Stimulated activated CD8-positive, alpha-beta memory T cell treated with anti-CD3 and anti-CD28 coated beads, Interleukin-7, amount 100 ng/mL, for 4 hours (primary cell): ENCODE results near the gene SMARCB1.

ENCODE experiments used
- DNase-seq, 2 donors: peaks; one replicate each; pipeline ENCODE4 v3.0.0-alpha.2; 2020; ENCODE audit warnings: low read depth in 2 of 2

SMARCB1 gene

DNA sequence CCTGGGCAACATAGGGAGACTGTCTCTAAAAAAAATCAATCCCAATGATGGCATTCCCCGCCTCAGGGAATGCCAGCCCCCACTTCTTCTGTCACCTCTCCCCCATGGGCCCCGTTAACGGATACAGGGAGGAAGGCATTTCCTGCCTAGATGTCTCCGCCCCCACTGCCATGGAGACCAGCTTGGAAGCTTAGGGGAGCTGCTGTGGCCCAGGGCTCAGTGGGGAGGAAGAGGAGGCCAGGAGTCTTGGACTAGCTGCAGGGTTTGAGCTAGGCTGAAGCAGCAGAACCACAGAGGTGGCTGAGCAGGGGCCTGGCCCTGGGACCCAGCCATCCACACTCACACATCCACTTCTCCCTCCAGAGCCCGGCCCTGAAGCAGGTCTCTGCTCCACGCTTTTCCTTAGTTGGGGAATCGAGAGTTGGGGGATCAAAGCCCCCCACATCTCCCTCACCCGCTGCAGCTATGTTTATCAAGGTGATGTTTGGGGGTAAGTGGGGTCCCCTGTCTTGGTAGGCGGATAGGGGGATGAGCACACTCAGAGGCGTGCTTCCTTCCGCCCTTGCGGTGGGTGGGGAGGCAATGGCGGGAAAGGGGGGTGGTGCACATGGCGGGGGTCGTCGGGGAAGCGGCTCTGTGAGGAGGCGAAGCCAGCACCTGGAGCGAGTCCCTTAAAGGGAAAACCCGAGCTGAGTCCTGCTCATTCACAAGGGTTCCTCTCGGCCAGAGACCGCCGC, 23.8 kb upstream of the SMARCB1 start, which contains the start of gene C22orf15:
Gene C22orf15 (plus strand): TSS at position 149 of the 737 bp plus-strand sequence. CDS start 317 bp downstream, at position 466.
- DNase-seq = no peak

DNA sequence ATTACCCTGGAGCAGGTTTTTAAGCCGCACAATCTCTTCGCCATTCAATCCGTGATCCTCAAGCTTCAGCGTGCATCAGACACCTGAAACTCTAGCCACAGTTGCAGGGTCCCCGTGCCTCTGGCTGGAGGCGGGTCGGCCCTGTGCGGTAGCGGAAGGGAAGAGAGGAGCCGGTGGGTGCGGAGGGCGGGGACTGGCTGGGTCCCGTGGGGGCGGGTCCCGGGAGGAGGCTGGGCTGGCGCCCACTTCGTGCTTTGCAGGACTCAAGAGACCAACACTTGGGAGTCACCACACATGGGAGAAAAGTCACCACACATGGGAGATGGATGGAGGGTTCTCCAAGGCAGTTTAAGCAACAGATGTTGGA, 23.2 kb upstream of the SMARCB1 start:
- peak in 1 of 2 donors; percentile 52 for DNase-seq

DNA sequence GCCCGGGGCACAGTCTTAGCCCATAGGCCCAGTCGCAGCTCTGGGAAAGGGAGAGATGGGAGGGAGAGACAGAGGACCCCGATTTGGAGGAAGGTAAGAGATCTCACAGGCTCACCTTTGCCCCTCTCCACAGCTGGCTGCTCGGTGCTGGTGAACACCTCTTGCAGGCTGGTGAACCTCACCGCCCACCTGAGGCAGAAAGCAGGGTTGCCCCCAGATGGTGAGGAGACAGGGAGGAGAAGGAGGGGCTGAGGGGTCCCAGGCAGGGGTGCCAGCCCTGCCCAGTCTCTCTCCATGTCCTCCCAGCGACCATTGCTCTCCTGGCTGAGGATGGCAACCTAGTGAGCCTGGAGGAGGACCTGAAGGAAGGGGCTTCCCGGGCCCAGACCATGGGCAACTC, 22.8 kb upstream of the SMARCB1 start:
- DNase-seq = no peak

DNA sequence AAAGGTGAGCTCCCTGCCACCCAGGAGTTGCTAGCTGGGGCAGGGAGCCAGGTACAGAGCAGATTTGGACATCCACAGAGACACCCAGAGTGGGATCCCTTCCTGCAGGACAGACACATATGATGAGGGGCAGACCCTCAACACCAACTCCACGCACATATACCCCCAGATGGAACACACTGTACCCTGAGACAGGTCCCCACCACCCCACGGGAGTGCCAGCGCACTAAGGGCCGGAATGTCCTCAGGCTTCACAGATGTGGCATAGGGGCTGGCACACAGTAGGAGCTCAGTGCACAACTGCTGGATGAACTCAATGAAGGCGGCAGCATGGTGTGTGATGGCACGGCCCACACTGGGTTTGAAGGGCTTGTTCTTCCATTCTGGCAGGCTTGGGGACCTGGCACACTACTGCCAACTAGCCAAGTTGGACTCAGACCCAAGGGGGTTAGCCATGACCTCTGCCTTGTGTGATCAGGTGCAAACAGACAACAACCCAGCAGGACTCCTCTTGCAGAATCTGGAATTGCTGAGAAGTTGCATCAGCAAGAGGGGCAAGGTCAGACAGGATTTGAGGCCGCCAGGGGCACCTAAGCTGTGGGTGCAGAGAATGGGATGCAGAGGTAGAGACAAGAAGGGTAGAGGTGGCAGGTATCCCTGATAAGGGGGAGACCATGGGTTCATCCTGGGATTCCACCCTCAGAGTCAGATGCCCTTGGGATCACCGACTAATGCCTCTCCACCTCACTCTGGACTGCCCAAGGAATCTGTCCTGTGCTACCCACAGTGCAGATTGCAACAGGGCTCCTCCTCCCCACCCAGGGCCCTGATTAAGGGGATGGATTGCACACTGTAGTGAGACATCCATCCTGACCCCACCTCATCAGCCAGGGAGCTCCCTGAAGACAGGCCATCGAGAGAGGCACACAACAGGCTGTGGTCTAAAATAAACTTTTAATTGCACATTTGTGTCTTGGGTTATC, 21.6 kb upstream of the SMARCB1 start:
- no peak for DNase-seq

DNA sequence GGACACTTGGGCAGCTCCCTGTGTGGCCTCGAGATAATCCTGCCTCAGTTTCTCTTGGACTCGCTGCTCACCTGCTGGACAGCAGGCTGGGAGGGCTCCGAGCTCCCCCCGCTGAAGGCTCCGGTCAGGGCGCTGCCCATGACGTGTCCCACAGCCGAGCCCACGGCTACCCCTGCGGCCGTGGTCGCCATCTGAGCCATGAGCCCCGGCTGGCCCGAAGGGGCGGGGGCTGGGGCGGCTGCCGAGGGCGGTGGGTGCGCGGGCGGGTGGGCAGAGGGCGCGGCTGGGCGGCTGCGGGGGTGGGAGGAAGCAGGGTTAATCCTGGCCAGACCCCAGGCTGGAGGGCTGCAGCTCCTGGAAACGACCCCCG, 19.5 kb upstream of the SMARCB1 start:
- DNase-seq = no peak

DNA sequence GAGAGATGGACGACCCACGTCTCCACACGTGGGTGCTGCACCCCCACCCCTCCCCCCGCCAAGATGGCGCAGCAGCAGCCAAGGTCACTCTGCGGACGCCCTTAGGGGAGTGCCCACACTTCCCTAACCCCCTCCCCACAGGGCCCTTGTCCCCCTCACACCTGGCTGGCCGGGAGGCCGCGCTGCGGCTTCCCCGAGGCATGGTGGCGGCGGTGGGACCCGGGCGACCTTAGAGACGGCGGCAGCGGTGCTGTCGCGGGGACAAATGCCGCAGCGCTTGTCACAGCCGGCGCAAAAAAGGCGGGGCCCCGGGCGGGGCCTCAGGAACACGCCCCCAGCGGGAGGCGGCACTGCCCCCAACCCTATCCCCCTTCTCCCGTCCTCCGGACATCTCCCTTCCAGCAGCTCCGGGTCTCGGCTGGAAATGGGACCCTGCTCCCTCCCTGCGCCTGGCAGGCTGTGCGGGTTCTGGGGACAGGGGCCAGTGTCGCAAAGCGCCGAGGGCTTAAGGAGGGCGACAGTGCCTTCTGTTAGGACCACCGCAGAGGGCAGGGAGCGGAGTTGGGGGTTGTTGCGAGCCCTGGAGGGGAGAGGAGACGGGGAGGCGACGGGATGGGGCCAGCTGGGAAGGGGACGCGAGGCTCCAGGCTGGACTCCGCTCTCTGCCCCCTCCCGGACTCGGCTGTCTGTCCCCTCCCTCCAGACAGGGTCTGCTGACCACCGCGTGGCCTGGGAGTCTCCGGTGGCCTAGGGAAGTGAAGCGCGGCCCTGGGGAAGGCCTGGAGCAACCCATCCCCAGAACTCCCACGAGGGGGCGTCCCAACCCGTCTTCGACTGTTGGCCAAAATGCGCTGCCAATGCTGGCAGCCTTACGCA, 18.9 kb upstream of the SMARCB1 start, which contains the start of gene CHCHD10:
Gene CHCHD10 (minus strand): TSS at position 300 of the 876 bp plus-strand sequence. CDS start 98 bp downstream, at position 202.
- DNase-seq = peak; percentile 38 to 68

DNA sequence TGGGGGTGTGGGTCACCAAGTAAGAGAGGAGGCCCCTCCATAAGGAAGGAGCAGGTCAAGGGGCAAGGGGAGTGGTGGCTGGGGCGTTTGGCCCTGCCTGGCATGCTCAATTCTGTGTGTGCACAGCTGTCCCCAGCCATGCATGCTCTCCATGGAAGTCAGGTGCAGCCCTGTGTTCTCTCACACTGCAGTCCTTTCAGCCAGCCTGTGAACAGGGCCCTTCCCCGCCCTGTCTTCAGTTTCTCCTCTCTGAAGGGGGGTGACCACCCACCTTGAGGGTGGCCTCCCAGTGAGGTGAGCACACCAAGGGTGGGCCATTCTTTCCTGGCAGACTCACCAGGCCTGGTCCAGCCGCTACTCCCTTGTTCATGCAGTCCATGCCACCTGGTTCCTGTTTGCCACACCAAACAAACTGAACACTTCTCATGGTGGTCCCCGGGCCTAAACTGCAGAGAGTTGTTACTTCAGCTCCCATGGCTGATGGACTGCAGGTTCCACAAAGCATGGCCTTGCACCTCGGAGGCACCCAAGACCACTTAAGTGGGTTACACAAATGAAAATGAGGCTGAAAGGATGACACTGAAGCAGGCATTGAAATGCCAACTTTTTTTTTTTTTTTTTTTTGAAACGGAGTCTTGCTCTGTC, 17.3 kb upstream of the SMARCB1 start:
- DNase-seq = no peak

DNA sequence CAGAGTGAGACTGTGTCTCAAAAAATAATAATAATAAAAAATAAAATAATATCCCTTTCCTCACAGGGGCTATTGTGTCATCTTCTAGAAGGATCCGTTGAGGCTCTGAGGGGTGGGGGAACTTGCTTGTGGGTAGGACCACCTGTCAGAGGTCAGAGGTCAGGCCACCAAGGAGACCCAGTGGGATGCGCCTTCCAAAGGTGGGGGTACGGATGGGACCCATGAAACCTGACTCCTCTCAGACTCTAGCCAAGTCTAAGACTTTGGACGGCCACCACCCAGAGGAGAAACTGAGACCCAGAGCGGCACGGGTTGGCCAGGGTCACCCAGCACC, 14.5 kb upstream of the SMARCB1 start:
- no peak for DNase-seq

DNA sequence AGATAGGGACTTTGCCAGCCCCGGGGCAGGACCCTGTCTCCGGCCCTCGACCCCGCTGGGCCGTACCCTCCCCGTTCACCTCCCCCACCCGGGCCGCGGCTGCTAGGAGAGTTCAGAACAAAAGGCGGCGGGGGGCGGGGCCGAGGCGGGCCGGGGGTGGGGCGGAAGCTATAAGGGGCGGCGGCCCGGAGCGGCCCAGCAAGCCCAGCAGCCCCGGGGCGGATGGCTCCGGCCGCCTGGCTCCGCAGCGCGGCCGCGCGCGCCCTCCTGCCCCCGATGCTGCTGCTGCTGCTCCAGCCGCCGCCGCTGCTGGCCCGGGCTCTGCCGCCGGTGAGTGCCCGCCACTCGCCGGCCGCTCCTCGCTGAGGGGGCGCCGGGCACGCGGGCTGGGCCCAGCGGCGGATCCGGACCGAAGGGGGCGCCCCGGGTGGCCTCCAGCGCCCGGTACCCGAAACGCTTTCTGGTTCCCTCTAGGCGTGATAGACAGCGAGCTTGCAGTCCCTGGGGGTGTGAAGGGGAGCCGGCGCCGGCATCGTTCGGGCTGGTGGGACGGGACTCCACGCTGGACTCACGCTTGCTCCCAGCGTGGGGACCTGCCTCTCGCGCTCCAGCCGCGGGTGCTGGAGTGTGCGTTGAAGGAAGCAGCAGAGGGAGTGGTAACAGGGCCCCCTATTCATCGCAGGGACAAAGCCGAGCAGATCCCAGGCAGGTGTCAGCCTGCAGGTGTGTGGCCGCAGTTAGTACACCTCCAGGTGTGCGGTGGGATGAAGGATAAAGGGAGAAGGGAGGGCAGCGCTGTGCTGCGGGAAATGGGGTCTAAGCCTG, 13.9 kb upstream of the SMARCB1 start, which contains the start of gene MMP11:
Gene MMP11 (plus strand): TSS at position 201 of the 825 bp plus-strand sequence. CDS start 22 bp downstream, at position 223.
- peak in 1 of 2 donors; percentile 49 for DNase-seq

DNA sequence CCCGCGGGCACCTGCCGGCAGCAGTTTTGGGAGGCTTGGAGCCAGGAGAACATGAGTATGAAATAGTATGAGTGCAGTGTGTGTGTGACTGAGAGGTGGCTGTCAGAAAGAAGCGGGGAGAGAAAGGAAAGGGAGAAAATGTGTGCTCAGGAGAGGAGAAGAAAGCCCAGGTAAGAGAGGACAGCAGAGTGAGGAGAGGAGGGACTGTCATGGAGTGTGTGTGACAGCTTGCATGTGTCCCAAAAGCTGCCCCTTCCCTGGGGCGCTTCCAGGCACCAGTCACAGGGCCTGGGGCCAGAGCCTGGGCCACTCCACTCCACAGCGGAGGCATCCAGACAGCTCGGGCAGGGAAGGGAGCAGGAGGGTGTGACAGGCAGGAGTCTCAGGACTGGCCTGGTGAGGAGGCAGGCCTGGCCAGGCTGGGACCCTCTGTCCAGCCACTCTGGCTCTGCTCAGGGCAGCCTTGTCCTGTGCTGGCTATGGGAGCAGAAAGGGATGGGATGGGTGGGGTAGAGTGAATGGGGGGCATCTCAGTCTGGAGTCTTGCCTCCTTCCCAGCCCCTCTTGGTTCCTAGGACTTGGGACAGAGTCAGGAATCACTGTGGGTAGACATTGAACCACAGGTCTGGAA, 13.2 kb upstream of the SMARCB1 start:
- DNase-seq = no peak

DNA sequence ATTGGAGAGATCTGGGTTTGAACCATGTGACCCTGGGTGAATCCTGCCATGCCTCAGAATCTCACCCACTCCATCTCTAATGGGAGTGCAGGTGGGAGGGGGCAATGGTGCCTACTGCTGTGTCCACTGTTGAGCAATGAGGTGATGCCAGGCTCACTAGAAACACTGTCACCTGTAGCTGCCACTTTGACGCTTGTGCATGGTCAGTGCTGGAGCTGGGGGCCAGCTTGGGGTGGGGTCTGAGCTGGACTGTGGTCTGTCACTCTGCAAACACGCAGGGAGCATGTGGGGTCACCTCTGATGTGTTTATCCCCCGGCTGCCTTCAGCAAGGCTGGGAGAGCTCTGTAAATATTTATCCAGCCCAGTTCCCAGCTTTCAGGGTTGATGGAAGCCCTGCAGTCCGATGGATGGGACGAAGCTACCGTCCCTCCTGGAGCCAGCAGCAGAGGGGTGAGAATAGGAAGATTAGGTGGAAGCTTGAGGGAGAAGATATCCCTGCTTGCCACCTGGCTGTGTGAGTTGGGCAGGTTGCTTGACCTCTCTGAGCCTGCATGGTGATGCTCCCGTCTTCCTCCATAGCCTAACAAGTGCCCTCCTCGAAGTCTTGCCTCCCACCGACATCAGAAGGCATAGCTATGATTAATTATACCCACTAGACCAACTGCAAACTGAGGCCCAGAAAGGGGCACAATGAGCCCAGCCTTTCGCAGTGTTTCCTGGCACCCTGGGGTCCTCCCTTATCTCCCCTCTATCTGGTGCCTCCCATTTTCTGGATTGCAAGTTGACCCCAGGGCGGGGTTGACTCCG, 12.4 kb upstream of the SMARCB1 start:
- no peak for DNase-seq

DNA sequence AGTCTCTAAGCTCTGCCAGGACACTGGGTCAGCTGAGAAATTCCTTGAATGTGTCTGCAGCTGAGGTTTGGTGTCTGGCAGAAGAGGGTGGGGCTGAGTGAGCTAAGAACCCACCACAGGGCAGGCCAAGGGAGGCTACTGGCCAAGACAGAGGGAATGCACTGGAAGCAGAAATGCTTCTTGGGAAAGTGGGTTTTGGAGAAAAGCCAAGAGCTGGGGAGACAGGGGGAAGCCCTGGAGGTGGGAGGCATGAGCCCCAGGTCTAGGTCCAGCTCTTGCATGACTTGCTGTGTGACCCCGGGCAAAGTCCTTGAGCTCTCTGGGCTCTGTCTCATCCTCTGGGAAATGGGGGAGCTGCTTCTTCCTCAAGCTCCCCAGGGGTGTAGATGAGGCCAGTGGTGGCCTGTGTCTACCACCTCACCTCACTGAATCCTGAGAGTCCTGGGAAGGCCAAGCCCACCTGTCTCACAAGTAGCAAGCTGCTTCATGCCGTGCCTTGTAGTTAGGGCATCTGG, 11.8 kb upstream of the SMARCB1 start:
- no peak for DNase-seq

DNA sequence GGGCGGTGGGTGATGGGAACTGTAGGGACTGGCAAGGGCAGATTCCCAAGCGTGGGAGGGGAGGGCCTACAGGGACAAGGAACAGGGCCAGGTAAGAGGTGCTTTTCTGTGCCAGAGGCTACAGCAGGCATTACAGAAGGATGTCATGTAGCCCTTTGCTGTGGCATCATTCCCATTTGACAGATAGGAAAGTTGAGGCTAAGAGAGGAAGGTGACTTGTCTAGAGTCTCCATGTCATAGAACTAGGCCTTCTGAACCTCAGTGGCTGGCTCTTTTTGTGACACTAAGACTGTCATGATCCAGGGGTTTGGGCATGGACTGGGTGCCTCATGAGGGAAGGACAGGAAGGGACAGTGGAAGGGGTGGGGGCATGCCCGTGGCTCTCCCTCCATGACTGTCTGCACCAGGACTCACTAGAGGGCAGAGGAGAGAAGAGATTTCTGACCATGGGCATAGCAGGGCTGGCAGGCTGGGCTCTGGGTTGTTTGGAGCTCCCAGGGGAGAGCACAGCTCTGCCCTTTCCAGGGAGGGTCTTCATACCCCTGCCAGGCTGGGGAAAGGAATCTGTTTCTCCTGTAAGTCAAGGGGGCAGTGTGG, 10.9 kb upstream of the SMARCB1 start:
- DNase-seq = no peak

DNA sequence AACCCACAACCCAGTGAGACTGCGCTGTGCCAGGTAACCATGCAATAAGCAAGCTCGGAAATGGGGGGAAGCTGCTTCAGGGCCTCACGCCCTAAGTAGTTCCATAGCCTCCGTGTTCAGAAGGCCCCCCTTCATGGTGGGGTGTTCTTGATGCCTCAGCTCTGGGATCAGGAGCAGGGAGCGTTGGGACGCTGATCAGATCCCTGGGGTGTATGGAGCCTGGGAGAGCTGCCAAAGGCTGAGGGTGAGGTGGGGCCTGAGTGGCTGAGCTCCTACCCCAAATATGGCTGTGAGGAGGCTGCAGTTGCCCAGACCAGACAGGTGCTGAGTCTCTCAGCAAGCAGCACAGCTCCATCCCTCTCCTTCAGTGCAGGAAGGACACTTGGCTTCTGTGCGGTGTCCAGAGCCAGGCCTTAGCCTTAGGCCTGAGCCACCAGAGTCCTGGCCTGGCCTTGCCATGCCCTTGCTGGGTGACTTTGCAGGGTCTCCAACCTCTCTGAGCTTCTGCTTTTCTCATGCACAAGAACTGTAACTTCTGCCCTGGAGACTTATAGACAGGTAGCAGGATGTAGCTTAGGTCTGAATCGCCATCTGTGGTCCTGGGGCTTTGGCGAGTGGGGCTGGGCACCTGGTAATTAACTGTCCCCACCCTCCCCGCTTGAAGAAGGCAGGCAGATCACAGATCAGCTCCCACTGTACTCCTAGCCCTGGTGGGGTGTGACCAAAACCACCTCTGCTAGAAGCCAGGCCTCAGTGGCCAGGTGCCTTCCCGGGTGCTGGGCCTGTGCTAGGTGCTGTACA, 8.8 kb upstream of the SMARCB1 start:
- no peak for DNase-seq

DNA sequence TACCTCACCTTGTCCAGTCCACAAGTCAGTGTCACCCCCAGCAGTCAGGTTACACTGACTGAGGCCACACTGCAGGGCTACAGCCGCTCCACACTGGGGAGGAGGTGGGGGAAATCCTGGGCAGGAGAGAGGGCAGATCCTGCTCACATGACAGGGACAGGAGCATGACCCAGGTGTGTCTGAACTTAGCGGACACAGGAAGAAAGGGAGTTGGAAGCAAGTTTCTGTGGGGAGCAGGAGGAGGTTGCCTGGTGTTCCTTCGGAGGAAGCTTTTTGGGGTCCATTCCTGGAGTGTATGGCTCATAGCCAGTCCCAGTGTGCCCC, 8.2 kb upstream of the SMARCB1 start:
- no peak for DNase-seq

DNA sequence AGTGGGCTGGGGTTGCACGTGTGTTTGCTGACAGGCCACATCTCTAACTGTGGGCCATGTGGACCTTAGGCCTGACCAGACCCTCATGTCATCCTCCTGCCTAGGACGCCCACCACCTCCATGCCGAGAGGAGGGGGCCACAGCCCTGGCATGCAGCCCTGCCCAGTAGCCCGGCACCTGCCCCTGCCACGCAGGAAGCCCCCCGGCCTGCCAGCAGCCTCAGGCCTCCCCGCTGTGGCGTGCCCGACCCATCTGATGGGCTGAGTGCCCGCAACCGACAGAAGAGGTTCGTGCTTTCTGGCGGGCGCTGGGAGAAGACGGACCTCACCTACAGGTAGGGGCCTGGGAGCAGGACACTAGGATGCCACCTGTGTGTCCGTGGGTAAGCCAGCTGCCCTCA, 7.7 kb upstream of the SMARCB1 start:
- no peak for DNase-seq

DNA sequence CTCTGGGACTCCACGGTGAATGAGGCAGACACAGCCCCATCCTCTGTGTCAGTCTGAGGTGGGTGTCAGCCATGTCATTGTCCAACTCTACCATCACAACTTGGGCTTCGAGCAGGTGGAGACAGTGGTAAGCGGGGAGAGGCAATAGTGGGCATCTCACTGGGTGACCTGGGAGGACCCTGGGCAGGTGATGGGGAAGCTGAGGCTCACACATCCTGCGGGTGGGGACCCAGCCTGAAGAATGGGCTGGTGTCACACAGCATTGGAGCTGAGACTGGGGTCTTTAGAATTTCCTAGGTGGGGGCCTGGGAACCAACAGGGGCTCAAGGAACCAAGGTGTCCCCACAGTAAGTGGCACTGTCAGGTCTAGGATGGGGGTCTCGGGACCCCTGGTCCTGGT, 7.0 kb upstream of the SMARCB1 start:
- DNase-seq = no peak
